Hematopoietic multipotent progenitor cell treated with erythropoietin and hydrocortisone succinate and interleukin-3 and kit ligand, for 15 days (in vitro differentiated cells): ENCODE measurements around the gene ZNF792.
"Not testable (repeated sequence)": the region's sequence is repeated elsewhere in the genome, so short reads cannot be mapped to it uniquely, and the experiment has no call there.

Experiments
- DNase-seq: peaks from one replicate; pipeline ENCODE4 v3.0.0-alpha.2; 2015; ENCODE audit warnings: low spot score

Gene ZNF792

DNA sequence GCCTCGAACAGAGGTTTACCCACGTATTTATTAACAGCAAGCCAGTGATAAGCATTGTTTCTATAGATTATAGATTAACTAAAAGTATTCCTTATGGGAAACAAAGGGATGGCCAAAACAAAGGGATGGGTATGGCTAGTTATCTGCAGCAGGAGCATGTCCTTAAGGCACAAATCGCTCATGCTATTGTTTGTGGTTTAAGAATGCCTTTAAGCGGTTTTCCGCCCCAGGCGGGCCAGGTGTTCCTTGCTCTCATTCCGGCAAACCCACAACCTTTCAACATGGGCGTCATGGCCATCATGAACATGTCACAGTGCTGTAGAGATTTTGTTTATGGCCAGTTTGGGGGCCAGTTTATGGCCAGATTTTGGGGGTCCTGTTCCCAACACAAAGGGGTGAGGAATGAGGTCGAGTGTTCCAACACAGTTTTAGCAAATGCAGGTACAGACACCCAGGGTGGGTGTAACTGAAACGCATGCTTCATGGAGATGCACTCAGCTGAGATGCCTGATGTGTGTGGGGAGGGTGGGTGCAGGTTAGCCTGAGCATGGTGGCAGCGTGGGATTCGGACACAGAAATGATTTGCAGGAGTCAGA lies 6.3 kb upstream of the ZNF792 start:
- DNase-seq = not testable (repeated sequence)

DNA sequence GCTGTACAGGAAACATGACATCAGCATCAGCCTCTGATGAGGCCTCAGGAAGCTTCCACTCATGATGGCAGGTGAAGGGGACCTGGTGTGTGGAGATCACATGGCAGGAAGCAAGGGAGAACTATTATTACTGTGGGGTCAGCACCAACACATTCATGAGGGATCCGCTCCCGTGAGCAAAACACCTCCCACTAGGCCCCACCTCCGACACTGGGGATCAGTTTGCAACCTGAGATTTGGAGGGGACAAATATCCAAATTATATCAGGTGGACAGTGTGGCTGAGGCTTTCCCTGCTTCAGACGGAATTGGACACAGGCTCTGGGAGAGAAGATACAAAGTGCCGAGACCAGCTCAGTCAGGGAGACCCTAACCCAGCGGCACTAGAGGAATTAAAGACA lies 5.7 kb upstream of the ZNF792 start:
- no peak for DNase-seq

DNA sequence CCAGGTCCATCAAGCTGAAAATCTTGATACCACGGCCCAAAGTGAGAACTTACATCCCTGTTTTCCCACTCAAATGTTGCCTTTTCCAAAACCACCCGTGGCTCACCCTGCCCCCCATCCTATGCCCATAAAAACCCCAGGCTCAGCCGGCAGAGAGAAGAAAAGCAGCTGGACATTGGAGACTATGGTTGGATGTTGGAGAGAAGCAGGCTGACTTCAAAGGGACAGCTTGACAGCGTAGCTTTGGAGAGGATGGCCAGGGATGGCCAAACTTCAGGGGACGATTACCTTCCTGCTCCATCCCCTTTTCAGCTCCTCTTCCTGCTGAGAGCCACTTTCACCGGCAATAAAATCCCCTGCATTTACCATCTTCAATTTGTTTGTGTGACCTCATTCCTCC lies 3.5 kb upstream of the ZNF792 start:
- DNase-seq = no peak

DNA sequence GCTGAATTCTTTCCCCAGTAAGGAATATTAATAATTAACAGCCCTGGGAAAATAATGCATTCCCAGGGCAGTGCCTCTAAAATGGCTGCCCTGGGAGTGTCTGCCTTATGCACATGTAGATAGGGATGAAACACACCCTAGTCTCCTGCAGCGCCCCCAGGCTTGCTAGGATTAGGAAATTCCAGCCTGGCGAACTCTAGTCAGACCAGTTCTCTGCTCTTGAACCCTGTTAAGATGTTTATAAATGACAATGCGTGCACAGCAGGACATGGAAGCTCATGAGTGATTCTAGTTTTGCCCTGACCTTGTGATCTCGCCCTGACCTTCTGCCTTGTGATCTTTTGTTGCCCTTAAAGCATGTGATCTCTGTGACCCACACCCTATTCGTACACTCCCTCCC lies 1.5 kb upstream of the ZNF792 start:
- DNase-seq = not testable (repeated sequence)

DNA sequence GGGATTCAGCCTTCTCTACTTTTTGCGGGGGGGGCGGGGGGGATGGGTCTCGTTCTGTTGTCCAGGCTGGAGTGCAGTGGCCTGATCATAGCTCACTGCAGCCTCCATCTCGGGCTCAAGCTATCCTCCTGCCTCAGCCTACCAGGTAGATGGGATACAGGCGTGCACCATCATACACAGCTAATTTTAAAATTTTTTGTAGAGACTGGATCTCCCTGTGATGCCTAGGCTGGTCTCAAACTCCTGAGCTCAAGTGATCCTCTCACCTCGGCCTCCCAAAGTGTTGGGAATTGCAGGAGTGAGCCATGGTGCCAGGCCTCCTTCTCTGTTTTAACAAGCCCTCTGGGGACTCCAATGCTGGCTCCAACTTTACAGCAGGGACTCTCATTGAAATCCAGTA lies 569 bp upstream of the ZNF792 start:
- DNase-seq = no peak

DNA sequence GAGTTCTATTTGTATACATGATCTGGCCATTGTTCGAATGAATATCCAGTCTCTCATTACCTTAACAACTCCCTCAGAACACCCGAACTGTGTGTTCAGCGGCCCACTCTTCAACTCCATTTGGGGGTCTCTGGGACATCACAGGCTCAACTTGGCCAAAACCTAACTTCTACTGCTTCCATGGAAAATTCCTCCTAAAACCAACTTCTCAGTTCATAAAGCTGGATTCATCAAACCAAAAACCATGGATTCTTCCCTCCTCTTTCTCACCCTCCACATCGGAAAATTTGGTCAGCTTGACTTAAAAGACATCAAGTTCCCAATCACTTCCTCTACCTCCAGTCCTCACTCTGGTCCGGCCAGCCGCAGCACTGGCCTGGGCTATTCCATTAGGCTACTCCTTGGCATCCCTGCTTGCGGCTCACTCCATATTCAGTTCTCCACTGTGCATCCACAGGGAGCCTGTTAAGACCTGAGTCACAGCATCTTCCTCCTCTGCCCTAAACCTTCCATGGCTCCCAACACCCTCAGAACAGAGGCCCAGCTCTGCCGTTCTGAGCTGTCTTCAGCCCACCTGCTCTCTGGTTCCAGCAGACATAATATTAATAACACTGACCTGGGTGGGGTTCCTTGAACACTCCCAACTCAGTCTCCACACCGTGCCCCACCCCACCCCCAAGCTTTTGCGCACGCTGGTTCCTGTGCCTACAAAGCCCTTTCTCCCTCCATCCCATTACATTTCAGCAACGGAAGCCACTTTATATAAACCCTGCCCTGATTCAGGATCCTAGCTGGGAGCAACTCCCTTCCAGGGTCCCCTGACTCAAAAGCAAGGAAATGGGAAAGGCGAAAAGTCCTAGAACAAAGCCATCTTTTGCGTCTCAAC lies 1.1 kb downstream of the ZNF792 start:
- DNase-seq = no peak

DNA sequence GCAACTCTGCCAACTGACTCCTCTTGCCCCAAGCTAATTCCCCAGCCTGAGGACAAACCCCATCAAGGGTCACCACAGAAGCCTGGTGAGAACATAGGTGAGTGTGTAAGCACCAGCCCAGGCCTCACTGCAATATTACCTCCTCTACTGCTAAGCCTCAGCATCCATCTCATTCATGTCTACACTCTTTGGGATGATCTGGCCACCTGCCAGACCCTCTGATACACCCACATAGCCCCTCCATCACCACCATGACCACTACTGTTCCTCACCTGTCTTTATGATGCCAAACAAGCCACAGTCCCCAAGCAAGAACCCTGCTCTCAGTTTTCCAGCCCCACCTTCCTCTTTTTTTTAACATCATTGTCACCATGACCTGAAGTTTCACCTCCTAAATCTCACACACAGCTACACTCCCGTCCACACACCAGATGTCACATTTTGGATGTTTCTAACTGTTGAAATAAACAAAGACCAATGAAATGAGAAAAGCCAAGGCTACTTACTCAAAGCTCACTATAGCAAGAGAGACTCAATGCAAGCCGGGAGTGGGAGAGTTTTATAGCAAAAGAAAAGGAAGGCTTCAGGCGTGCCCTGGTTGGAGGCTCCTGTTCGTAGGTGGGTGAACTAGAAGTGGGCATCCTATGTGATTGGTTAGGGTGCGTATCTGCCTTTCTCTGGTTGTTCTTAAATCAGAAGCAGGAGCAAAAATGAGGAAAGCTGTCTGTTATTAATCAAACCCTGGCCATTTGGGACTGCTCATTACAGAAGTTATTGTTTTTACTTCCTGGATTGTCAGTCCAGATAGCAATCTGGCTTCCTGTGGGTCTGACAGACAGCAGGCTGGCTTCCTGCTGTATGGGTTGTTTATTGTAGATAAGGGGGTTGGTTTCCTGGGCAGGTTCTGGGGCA lies 2.0 kb downstream of the ZNF792 start:
- no peak for DNase-seq

DNA sequence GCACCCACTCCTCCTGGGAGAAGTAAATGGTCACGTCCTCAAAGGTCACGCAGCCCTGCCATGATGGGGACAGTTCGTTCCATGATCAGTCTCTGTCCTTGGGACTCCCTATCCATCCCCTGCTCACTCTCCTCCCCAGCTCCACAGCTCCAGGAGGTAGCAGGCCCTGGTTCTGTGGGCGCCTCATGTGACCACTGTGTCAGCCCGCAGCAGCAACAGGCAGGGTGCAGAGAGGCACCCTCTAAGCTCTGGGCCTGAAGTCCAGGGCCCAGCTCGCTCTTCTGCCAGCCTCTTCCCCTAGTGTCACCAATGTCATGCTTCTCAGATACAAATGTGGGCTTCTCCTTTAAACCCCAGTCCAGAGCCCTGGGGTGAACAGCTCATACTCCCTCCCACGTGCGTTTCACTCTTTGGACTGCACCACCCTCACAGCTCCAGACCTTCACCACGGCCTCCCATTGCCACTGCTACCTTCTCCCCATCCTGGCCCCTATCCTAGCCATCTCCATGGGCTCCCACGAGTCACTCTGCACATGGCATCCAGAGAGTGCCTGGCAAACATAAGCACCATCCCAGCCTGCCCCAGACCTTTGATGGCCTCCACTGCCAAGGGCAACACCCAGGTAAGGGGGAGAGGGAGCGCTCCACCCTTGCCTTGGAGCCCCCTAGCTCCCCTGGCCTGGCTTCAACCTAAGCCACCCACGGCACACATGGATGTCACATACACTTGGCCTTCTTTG lies 2.9 kb downstream of the ZNF792 start:
- no peak for DNase-seq

DNA sequence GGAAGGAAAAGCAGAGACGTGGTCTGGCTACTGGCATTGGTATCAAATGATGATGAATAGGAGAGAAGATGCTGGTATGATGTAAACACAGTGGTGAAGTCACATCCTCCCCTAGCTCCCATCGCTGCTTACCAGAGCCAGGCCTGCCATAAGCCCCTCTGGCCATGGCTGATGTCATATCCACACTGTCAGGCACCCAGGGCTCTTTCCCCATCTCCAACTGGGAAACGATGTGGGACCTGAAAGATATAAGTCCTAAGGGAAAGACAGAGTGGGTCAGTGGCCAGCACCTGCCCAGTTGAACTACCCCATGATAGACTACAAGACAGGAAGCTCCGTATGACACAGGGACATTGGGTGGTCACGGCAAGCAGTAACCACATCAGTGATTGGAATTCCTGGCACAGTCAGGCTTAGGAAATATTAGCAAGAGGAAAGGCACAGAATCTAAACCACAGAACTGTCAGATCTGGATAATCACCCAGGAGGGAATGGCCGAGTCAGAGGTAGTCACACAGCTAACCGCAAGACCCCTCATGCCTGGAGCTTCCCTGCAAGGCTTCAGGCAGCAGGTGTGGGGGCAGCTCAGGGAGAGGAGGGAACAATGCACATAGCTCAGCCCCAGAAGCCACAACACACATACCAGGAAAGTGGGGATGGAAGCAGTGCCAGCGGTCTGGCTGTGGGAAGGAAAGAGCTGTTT lies 3.8 kb downstream of the ZNF792 start:
- no peak for DNase-seq

DNA sequence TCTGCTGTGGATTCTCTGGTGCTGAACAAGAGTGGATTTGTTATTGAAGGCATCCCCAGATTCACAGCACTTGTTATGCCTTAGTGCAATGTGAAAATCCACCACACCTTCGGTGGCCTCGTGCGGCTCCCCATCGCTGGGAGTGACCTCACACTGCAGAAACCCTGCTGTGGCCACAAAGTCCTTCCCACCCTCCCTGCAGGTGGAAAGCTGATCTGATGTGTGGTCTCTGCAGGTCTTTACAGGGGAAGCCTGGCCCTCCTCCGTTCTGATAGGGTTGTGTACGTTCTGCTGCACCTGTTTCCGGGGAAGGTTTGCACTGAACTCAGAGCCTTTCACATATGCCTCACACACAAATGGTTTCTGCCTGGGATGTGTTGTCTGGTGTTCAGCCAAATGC lies 5.0 kb downstream of the ZNF792 start:
- no peak for DNase-seq

DNA sequence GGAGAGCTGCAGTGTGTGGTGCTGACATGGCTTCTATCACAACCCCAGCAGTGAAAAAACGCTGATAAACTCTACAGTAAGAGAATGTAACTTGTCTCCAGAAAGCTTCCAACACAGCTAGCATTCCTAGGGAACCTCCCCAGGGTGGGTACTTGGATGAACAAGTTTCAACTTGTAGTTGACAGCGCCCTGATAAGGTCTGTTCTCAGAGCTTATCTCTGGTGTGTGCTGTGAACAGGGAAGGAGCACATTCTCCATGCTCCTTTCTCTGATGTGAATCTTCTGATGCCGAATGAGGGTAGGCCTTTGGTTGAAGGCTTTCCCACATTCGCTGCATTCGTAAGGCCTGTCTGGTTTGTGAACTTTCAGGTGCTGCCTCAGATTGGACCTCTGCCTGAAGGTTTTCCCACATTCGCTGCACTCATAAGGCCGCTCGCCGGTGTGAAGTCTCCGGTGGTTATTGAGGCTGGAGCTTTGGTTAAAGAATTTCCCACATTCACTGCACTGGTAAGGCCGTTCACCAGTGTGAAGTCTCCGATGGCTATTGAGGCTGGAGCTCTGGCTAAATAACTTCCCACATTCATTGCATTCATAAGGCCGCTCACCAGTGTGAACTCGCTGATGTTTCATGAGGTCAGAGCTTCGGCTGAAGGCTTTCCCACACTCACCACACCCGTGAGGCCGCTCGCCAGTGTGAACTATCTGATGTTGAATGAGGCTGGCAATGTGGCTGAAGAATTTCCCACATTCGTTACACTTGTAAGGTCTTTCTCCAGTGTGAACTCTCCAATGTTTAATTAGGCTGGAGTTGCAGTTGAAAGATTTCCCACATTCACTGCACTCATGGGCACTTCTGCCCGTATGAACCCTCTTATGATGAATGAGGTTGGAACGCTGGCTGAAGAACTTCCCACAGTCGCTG lies 5.9 kb downstream of the ZNF792 start:
- no peak for DNase-seq

DNA sequence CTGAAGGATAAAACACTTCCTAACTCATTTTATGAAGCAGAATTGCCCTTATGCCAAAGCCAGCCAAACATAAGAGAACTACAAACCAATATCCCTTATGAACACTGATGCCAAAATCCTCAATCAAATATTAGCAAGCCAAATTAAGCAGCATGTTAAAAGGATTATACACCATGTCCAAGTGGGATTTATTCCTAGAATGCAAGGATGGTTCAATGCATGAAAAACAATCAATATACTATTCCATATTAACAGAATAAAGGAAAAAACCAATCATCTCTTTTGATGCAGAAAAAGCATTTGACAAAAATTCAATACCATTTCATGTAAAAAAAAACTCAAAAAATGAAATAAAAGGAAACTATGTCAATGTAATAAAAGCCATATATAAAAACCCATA lies 10.9 kb downstream of the ZNF792 start:
- no peak for DNase-seq

DNA sequence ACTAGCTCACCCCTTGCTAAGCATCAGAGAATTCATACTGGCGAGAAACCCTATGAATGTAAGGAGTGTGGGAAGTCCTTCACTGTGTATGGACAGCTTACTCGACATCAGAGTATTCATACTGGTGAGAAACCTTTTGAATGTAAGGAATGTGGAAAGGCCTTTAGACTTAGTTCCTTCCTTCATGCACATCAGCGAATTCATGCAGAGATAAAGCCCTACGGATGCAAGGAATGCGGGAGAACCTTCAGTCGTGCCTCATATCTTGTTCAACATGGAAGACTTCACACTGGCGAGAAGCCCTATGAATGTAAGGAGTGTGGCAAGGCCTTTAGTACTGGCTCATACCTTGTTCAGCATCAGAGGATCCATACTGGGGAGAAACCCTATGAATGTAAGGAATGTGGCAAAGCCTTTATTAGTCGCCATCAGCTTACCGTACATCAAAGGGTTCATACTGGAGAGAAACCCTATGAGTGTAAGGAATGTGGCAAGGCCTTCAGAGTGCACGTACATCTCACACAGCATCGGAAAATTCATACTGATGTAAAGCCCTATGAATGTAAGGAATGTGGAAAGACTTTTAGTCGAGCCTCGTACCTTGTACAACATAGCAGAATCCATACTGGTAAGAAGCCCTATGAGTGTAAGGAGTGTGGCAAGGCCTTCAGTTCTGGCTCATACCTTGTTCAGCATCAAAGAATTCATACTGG lies 20.0 kb downstream of the ZNF792 start:
- no peak for DNase-seq

DNA sequence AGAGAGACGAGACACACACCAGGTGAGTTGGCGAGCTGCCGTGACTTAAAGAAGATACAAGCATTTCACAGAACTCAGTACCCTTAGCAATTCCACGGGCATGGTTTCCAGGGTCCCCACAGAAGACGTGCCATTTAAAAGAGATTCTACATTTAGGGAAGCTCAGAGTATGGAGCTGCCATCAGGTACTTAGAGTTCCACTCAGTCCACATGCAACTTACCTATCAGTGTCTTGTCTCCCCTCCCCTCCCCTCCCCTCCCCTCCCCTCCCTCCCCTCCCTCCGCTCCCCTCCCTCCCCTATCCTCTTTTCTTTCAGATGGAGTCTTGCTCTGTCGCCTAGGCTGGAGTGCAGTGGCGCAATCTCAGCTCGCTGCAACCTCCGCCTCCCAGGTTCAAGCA lies 25.1 kb downstream of the ZNF792 start:
- no peak for DNase-seq

DNA sequence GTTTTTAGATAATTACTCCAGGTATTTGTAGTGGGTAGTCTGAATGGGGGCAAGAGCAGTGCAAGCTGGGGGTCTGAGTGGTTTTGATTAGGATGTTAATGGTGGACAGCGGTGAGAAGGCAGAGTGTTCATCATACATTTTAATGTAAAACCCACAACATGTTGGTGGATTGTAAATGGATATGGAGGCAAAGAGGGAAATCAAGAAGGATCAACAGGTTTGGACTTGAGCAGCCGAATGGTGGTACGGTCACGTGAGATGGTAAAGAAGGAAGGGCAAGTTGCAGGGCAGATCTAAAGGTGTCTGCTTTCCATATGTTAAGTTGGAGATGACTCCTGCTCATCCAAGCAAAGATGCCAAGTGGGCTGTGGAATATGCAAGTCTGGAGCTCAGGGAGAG lies 27.8 kb downstream of the ZNF792 start:
- DNase-seq = no peak

DNA sequence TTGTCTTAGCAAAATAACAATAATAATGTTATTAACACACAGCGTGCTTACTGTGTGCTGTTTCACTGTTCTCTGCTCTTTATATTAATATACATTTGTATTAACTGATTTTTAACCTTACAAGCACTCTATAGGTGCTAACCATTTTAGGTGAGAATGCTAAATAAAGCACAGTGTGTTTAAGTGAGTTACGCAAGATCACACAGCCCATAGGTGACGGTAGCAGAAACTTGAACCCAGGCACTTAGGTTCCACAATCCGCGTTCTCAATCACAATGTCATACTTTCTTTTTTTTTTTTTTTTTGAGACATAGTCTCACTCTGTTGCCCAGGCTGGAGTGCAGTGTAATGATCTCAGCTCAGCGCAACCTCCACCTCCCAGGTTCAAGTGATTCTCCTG lies 31.5 kb downstream of the ZNF792 start:
- DNase-seq = no peak

DNA sequence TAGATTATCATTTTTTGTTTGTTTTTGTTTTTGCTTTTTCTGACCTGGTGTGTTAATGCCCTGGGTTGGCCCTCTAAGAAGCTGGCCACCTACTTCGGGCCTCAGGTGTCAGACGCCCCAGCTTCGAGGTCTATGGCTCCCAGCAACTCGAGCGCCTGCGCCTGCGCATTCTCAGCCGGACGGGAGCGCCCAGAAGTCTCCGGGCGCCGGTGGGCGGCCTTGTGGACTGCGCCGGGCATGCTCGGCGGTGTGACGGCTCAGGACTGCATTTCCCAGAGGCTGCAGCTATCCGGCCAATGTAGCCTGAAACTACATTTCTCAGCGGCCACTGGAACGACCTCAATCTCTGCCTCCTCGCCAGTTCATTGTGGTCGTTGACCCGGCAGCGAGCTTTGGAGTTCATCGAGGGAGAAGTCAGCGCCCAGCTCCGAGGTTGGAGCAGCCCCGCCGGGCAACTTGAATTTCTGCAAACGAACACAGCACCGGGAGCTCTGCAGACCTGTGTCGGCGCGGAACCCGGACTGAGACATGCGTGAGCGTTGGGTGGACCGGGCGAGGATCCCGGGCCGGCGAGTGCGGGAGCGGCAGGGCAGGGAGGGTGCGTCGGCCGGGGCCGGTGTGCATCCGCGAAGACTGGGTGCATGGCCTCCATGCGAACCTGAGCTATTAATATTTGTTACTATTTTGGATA lies 37.2 kb downstream of the ZNF792 start, which contains the start of gene ZNF30:
Gene ZNF30 (plus strand): TSS at position 219 of the 691 bp plus-strand sequence. CDS start 3,045 bp downstream, outside the sequence.
- DNase-seq = no peak

DNA sequence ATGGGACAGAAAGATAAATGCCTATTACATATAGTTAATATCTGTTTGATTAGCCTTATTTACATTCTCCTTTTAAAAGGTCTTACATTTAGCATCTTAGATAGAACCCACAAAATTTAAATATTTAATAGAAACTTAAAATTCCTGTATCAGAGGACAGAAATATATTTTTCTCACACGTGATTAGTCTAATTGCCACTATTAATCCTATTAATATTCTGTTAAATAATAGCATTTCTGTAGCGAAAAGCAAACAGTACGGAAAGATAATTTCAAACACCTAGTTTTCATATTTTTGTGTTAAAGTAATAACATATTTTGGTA lies 37.7 kb downstream of the ZNF792 start:
- DNase-seq = no peak

DNA sequence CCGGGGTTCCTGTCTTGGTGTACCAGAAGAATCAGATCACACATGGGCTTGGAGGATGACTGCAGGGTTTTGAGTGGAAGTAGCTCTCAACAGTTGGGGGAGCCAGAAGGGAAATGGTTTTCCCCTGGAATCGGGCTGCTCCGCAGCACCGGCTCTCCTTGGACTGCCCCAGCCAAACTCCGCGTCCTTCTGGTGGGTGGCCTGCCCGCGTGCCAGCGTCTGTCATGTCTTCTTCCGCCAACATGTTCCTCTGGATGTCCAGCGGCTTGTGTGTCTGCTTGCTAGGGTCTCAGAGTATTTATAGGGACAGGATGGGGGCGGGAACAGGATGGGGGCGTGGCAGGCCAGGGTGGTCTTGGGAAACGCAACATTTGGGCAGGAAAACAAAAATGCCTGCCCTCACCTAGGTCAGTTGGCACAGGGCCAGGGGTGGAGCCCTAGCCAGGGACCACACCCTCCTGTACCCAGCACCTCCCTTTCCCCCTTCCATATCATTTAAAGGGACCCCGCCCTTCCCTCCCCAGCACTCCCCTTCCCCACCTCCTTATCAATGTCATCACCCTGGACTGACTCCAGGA lies 38.7 kb downstream of the ZNF792 start:
- DNase-seq = no peak
